Tibial nerve (tissue), 4 donors: ENCODE data around the gene MACO1. TPM values are rescaled to one million over a fixed set of nuclear protein-coding genes. Genes with fewer than 3 reads are reported as not detected.

Experiments
- DNase-seq, 2 donors: peaks; one replicate each; pipeline ENCODE4 v3.0.0-alpha.2; 2019; ENCODE audit warnings: low spot score in 2 of 2
- H3K27ac ChIP-seq, 4 donors: fragments of 200-600 bp; sonication (generic) in 3 of 4; one replicate each; pipeline ENCODE4 v1.5.1; 2017 to 2019; ENCODE audit warnings: mild to moderate bottlenecking in 1 of 4
- H3K27me3 ChIP-seq, 2 donors: fragments of 200-600 bp; sonication (generic) in 1 of 2; one replicate each; pipeline versions ENCODE4 v1.5.1 to v1.6.0; 2017 to 2019
- H3K36me3 ChIP-seq, 3 donors: fragments of 200-600 bp; sonication (generic); one replicate each; pipeline ENCODE4 v1.5.1; 2018 to 2019
- H3K4me1 ChIP-seq, 4 donors: fragments of 200-600 bp; sonication (generic) in 3 of 4; one replicate each; pipeline ENCODE4 v1.5.1; 2017 to 2019
- H3K4me3 ChIP-seq, 4 donors: fragments of 200-600 bp; sonication (generic) in 3 of 4; one replicate each; pipeline ENCODE4 v1.5.1; 2017 to 2019; ENCODE audit warnings: mild to moderate bottlenecking in 1 of 4, moderate library complexity in 1 of 4
- H3K9me3 ChIP-seq, 4 donors: fragments of 200-600 bp; sonication (generic) in 3 of 4; one replicate each; pipeline ENCODE4 v1.5.1; 2017 to 2019
- CTCF ChIP-seq, 5 experiments: fragments of 200-600 bp in 3 of 5; fragments of 450-650 bp in 2 of 5; sonication (generic) in 3 of 5; IDR thresholded peaks; one replicate each; pipeline ENCODE4 v1.5.1; 2016 to 2019; ENCODE audit warnings: antibody characterized with exemption in 5 of 5, mild to moderate bottlenecking in 3 of 5, moderate library complexity in 2 of 5
- EP300 ChIP-seq, 2 donors: sonication (generic); formaldehyde crosslinking; IDR thresholded peaks; one replicate each; pipeline ENCODE4 v1.6.1; 2017; ENCODE audit warnings: antibody characterized with exemption in 2 of 2, mild to moderate bottlenecking in 1 of 2
- POLR2A ChIP-seq, 2 donors: fragments of 450-650 bp; IDR thresholded peaks; one replicate each; pipeline ENCODE4 v1.6.1; 2017; ENCODE audit warnings: antibody characterized with exemption in 2 of 2, mild to moderate bottlenecking in 2 of 2, moderate library complexity in 2 of 2
- WGBS, 2 donors: methylation state at CpG; one replicate each; pipeline ENCODE4 v1.1.5; 2018; 5-methylcytosine and 5-hydroxymethylcytosine counted together
- total RNA-seq, 4 donors: library from RNA; depleted of rRNA; stranded (reverse); fragments of >200 nt; gene quantifications; one replicate each; pipeline ENCODE4 v1.1.0, GENCODE V29; 2016

MACO1 gene
- total RNA-seq, 4 donors from 2014 or later, result 8.8 to 16.2 (median 13.7) TPM

DNA sequence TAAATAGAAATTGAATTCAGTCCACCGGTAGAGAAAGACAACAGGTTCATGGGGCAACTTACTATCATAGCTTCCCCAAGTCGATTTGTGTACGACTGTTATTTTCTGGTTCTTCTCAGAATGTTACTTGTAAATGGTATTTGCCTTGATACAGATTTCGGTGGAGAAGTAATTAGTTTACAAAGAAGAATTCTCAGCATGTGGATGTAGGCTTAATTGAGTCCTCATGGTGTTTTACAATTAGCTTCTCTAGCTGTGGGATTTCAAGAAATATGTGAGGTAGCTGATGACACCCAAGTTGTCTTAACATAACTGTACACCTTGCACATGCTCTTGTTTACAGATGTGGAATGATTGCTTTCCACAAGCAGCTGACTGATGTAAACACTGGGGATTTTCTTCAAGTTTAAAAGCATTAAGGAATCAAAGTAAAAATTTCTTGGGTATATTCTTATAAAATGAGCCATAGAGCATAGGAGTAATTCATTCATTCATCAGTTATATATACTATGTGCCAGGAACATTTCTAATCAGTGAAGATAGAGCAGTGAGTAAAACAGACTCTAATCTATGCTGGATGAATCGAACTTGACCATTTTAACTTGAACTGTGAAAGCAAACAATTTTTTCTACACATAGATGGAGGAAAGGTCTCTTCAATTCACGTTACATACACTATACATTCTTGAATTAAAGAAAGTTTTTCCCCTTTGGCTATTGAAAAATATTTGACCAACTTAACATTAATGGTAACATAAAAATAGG lies 1.4 kb downstream of the MACO1 start:
- no peaks in the 10 kb centered on the region for H3K27me3 ChIP-seq
- peak overlapping the region; percentile 72 to 96 (median 92) for H3K27ac ChIP-seq
- no peak for DNase-seq
- H3K9me3 ChIP-seq, result no peaks in the 10 kb centered on the region
- H3K36me3 ChIP-seq, result no peaks in the 10 kb centered on the region
- WGBS, 2 donors, result 17 to 20% methylated on average over 6 of the region's 6 CpGs
- peaks cover 0 to 60% (median 37%) of the 10 kb centered on the region in 4 donors for H3K4me1 ChIP-seq
- no peak for TF ChIP-seq POLR2A (IDR thresholded peaks at IDR 0.05)
- no peak for TF ChIP-seq CTCF (IDR thresholded peaks at IDR 0.05)
- no peak for TF ChIP-seq EP300 (IDR thresholded peaks at IDR 0.05)
- peak overlapping the region; percentile 94 to 100 (median 98) for H3K4me3 ChIP-seq

DNA sequence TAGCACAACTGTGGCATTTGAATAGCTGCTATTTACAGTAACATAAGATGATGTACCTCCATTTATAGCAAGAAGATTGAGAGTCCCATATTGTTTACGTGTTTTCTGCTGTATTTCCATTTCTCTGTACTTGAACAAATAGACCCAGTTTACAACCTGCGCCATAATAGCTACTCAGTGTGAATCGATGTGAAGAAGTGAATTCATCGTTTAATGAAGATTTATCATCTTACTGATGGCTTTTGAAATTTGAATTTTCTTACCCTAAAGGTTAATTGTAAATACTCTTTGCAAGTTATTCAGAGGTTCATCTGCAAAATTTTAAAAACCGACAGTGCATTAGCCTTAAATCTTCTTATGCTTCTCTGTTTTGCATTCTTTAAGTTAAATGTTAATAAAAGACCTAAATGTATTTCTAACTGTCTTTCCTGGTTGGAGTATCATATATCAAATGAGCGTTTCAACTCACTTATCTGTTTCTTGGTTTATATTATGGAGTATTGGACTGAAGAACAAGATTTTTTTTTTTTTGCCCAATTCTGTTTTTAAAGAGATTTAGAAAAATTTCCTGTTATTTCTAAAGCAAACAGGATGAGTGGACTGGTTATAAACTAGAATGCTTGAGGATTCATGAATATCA lies 2.2 kb downstream of the MACO1 start:
- H3K27ac ChIP-seq, result peak overlapping the region in 1 of 4 donors; percentile 95
- WGBS, 2 donors, result 80 to 86% methylated on average over 6 of the region's 6 CpGs

DNA sequence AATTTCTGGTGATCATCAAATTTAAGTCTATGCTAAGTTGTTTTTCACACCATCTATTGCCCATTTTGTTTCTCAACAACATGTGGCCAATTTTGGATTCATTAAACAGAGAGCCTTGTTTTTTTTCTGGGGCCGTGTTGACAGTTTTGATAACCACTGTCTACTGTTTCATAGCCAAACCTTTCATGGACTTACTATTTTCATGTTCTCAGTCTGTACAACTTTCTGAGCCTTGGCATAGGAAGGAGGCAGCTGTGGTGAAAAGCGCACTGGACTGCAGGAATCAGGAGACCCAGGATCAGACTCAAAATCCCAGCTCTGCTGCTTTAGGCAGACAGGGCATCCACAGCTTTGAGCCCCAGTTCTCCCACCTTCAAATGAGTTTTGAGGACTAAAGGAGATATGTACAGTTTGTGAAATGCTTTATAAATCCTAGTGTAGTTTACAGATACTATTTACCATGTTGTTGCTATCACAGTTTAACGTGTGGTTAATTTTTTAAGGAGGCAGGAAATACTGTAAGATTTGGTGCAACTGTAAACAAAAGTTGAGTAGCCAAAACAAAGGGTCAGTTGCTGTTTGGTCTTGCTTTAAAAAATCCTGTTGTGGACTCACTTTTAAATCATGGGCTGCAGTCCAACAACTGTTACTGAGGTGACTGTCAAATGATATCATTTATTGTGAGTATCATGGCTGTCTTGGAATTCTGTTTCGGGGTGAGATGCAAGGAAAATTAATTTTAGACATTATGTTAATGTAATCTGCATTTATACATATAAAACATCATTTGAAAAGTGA lies 2.9 kb downstream of the MACO1 start:
- peaks cover 0 to 60% (median 37%) of the 10 kb centered on the region in 4 donors for H3K4me1 ChIP-seq
- TF ChIP-seq CTCF (IDR thresholded peaks at IDR 0.05) (no peak), POLR2A (IDR thresholded peaks at IDR 0.05) (no peak), EP300 (IDR thresholded peaks at IDR 0.05) (no peak)
- H3K27ac ChIP-seq, result peak overlapping the region in 2 of 4 donors; percentile 5 to 7
- no peaks in the 10 kb centered on the region for H3K27me3 ChIP-seq
- WGBS, 2 donors, result 41 to 46% methylated on average over 4 of the region's 4 CpGs
- H3K36me3 ChIP-seq, result no peaks in the 10 kb centered on the region
- DNase-seq, result peak in 1 of 2 donors; percentile 15
- H3K9me3 ChIP-seq, result no peaks in the 10 kb centered on the region
- H3K4me3 ChIP-seq, result no peak overlapping the region

More for the DNA sequence above, 2.2 kb downstream of the MACO1 start:
- no peak overlapping the region for H3K4me3 ChIP-seq
- no peaks in the 10 kb centered on the region for H3K27me3 ChIP-seq
- no peaks in the 10 kb centered on the region for H3K9me3 ChIP-seq
- TF ChIP-seq CTCF (IDR thresholded peaks at IDR 0.05) (no peak), EP300 (IDR thresholded peaks at IDR 0.05) (no peak), POLR2A (IDR thresholded peaks at IDR 0.05) (no peak)
- DNase-seq, result no peak
- H3K4me1 ChIP-seq, result peaks cover 0 to 60% (median 37%) of the 10 kb centered on the region in 4 donors
- H3K36me3 ChIP-seq, result no peaks in the 10 kb centered on the region

- no peaks in the 10 kb centered on the region for H3K36me3 ChIP-seq
- TF ChIP-seq POLR2A (IDR thresholded peaks at IDR 0.05) (no peak), CTCF (IDR thresholded peaks at IDR 0.05) (no peak), EP300 (IDR thresholded peaks at IDR 0.05) (peak in 1 of 2 donors; percentile 16)
- DNase-seq, result no peak
- H3K4me1 ChIP-seq, result peaks cover 0 to 54% (median 35%) of the 10 kb centered on the region in 4 donors
- no peak overlapping the region for H3K4me3 ChIP-seq
- WGBS, 2 donors, result 34 to 39% methylated on average over 4 of the region's 4 CpGs
- peak overlapping the region in 2 of 4 donors; percentile 22 to 53 for H3K27ac ChIP-seq
- no peaks in the 10 kb centered on the region for H3K27me3 ChIP-seq
- no peaks in the 10 kb centered on the region for H3K9me3 ChIP-seq
Observed at GRCh38 chr1:25435397-25436108, 4.9 kb downstream of the MACO1 start.
